Bronchial epithelial cell (primary cell): ENCODE results near the gene IQCE. TPM values are rescaled to one million over a fixed set of nuclear protein-coding genes. Genes with fewer than 3 reads are reported as not detected.

Experiments used
- DNase-seq: peaks from one replicate; pipeline ENCODE4 v3.0.0-alpha.2; 2010; ENCODE audit warnings: low read depth
- FAIRE-seq: peaks from 2 replicates; lab custom pipeline; 2011; peaks lifted over from hg19 to GRCh38; lab: Jason Lieb, UNC
- H3K27me3 ChIP-seq: 2 replicates; pipeline ENCODE4 v1.5.1; 2011; ENCODE audit warnings: low read length; ENCODE audit not compliant: control insufficient read depth, insufficient read depth
- H3K36me3 ChIP-seq: 2 replicates; pipeline ENCODE4 v1.5.1; 2011; ENCODE audit warnings: low read length; ENCODE audit not compliant: control insufficient read depth, insufficient read depth
- H3K4me3 ChIP-seq: 2 replicates; pipeline ENCODE4 v1.5.1; 2011; ENCODE audit warnings: mild to moderate bottlenecking, low read depth, low read length, control low read depth
- CTCF ChIP-seq: IDR thresholded peaks from 2 replicates; pipeline ENCODE4 v1.5.1; 2011; ENCODE audit warnings: mild to moderate bottlenecking, moderate library complexity, low read length, control low read depth, inconsistent platforms; ENCODE audit not compliant: insufficient read depth, severe bottlenecking
- total RNA-seq: library from RNA; depleted of rRNA; stranded (reverse); fragments of >200 nt; gene quantifications from 2 replicates; pipeline ENCODE4 v1.2.1, GENCODE V29; 2014

The IQCE gene
- total RNA-seq, 1 donor from 2014 or later = 6.3 TPM

- peak; percentile 13 for FAIRE-seq
- H3K27me3 ChIP-seq = no peaks in the 10 kb centered on the region
- TF ChIP-seq CTCF = no peak
- no peaks in the 10 kb centered on the region for H3K36me3 ChIP-seq
- no peak for DNase-seq
- H3K4me3 ChIP-seq = no peak overlapping the region
These were observed 9.9 kb downstream of the IQCE start for GRCh38 chr7:2568521-2569223.

DNA sequence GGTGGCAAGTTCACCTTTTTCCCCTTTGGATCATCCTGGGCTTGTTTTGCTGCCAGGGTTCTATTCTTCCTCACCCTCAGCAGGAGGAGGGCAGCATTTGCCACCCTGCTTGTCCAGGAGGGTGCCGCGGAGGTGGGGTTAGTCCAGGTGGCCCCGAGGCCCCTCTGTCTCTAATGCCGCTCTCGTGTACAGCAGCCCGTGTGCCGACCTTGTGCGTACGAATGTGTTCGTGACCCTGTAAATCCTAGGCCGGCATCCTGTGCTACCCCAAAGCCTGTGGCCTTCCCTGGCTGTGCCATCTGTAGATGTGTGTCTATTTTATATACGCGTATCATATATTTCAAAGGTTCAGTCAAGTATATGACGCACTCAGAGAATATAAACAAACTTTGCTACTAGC lies 10.6 kb downstream of the IQCE start:
- no peak for TF ChIP-seq CTCF

GRCh38 chr7:2570021-2570420 lies 11.2 kb downstream of the IQCE start:
- H3K36me3 ChIP-seq = peaks cover 2% of the 10 kb centered on the region
- H3K4me3 ChIP-seq = no peak overlapping the region
- no peaks in the 10 kb centered on the region for H3K27me3 ChIP-seq
- TF ChIP-seq CTCF = no peak
- DNase-seq (no peak), FAIRE-seq (no peak)

More for the DNA sequence above, 10.6 kb downstream of the IQCE start:
- no peak overlapping the region for H3K4me3 ChIP-seq
- H3K27me3 ChIP-seq = no peaks in the 10 kb centered on the region
- DNase-seq (no peak), FAIRE-seq (no peak)
- peaks cover 2% of the 10 kb centered on the region for H3K36me3 ChIP-seq

- TF ChIP-seq CTCF = no peak
- FAIRE-seq = no peak
These were observed 12.6 kb downstream of the IQCE start for GRCh38 chr7:2571409-2571808.

GRCh38 chr7:2572101-2572842 lies 13.5 kb downstream of the IQCE start:
- H3K36me3 ChIP-seq = peaks cover 2% of the 10 kb centered on the region
- DNase-seq (peak; percentile 50), FAIRE-seq (no peak)
- H3K4me3 ChIP-seq = no peak overlapping the region
- no peak for TF ChIP-seq CTCF
- no peaks in the 10 kb centered on the region for H3K27me3 ChIP-seq

More at GRCh38 chr7:2571409-2571808, 12.6 kb downstream of the IQCE start:
- no peaks in the 10 kb centered on the region for H3K27me3 ChIP-seq
- peaks cover 2% of the 10 kb centered on the region for H3K36me3 ChIP-seq
- no peak overlapping the region for H3K4me3 ChIP-seq
- DNase-seq = no peak
